B cell (primary cell): ENCODE data around the gene LGI2. TPM values are rescaled to one million over a fixed set of nuclear protein-coding genes. Genes with fewer than 3 reads are reported as not detected.

ENCODE experiments used
- ATAC-seq: fragments of 200-7000 bp; cut with Tn5 transposase; one replicate; pipeline ENCODE4 v1.10.0; 2021; ENCODE audit warnings: low read depth, mild to moderate bottlenecking, moderate number of reproducible peaks, moderate library complexity
- CTCF ChIA-PET: fragments of 350-600 bp; sonication (Branson Sonifier 250); formaldehyde crosslinking; loops from one replicate; lab custom pipeline; 2021; ENCODE audit warnings: antibody characterized with exemption, inconsistent platforms; lab: Charles Lee
- POLR2A ChIA-PET: fragments of 350-600 bp; sonication (Branson Sonifier 250); formaldehyde crosslinking; loops from one replicate; lab custom pipeline; 2021; ENCODE audit warnings: antibody characterized with exemption; lab: Charles Lee
- DNase-seq: peaks from one replicate; pipeline ENCODE4 v3.0.0; 2013
- H2AFZ ChIP-seq: 2 replicates; pipeline ENCODE4 v1.6.1; 2012; ENCODE audit warnings: mild to moderate bottlenecking, low read depth, low read length; ENCODE audit not compliant: insufficient read depth, poor library complexity, severe bottlenecking
- H3K27ac ChIP-seq, 2 donors: 1 replicate in 1 of 2; 2 replicates in 1 of 2; pipeline ENCODE4 v1.5.1; 2012 to 2013; ENCODE audit warnings: low read length in 2 of 2, mild to moderate bottlenecking in 2 of 2, moderate library complexity in 1 of 2
- H3K27me3 ChIP-seq, 4 experiments: fragments of 200-600 bp in 1 of 4; sonication (generic) in 1 of 4; replicated peaks in 1 of 4; 1 replicate in 2 of 4; 2 replicates in 2 of 4; pipeline versions ENCODE4 v1.6.1 to v1.7.0; 2013 to 2016; ENCODE audit warnings: low read length in 3 of 4, mild to moderate bottlenecking in 2 of 4, mixed read lengths in 1 of 4, moderate library complexity in 1 of 4; ENCODE audit not compliant: insufficient read depth in 4 of 4, control insufficient read depth in 3 of 4; ENCODE audit errors: control extremely low read depth in 1 of 4
- H3K36me3 ChIP-seq, 2 experiments: replicated peaks in 1 of 2; 1 replicate in 1 of 2; 2 replicates in 1 of 2; pipeline versions ENCODE4 v1.6.1 to v1.7.1; 2013; ENCODE audit warnings: low read length in 1 of 2; ENCODE audit not compliant: insufficient read depth in 2 of 2, control insufficient read depth in 1 of 2; ENCODE audit errors: control extremely low read depth in 1 of 2, extremely low read depth in 1 of 2
- H3K4me1 ChIP-seq, 2 donors: fragments of 200-600 bp in 1 of 2; sonication (generic) in 1 of 2; 1 replicate in 1 of 2; 2 replicates in 1 of 2; pipeline versions ENCODE4 v1.5.1 to v1.6.1; 2013 to 2017; ENCODE audit warnings: low read length in 2 of 2; ENCODE audit not compliant: control insufficient read depth in 2 of 2, insufficient read depth in 2 of 2
- H3K4me2 ChIP-seq: replicated peaks from 2 replicates; pipeline ENCODE3; 2012; ENCODE audit warnings: mild to moderate bottlenecking, low read depth, low read length; ENCODE audit not compliant: poor library complexity, severe bottlenecking
- H3K4me3 ChIP-seq, 5 experiments: fragments of 200-600 bp in 1 of 5; sonication (generic) in 1 of 5; 1 replicate in 3 of 5; 2 replicates in 2 of 5; pipeline versions ENCODE4 v1.5.1 to v1.7.0; 2011 to 2016; ENCODE audit warnings: low read length in 4 of 5, mild to moderate bottlenecking in 4 of 5, low read depth in 2 of 5, control low read depth in 1 of 5, moderate library complexity in 1 of 5; ENCODE audit not compliant: insufficient read depth in 1 of 5; ENCODE audit errors: control extremely low read depth in 1 of 5, extremely low read depth in 1 of 5
- H3K79me2 ChIP-seq: fragments of 200-600 bp; sonication (generic); one replicate; pipeline ENCODE4 v1.6.0; 2016; ENCODE audit warnings: low read length; ENCODE audit not compliant: control insufficient read depth, insufficient read depth
- H3K9ac ChIP-seq: fragments of 200-600 bp; sonication (generic); 2 replicates; pipeline ENCODE4 v1.6.1; 2017; ENCODE audit warnings: mild to moderate bottlenecking, low read length, moderate library complexity
- H3K9me3 ChIP-seq, 3 donors: one replicate each; pipeline versions ENCODE4 v1.6.1 to v1.7.1; 2013; ENCODE audit warnings: low read length in 2 of 3; ENCODE audit not compliant: control insufficient read depth in 2 of 3, insufficient read depth in 1 of 3; ENCODE audit errors: control extremely low read depth in 1 of 3
- H4K20me1 ChIP-seq: 2 replicates; pipeline ENCODE4 v1.6.0; 2012; ENCODE audit warnings: mild to moderate bottlenecking, low read length; ENCODE audit not compliant: insufficient read depth, control insufficient read depth, poor library complexity, severe bottlenecking
- H3K27ac Mint-ChIP-seq: one replicate; pipeline ENCODE4 v1.8.0; 2021; ENCODE audit warnings: mixed read lengths
- H3K27me3 Mint-ChIP-seq: one replicate; pipeline ENCODE4 v1.8.0; 2021; ENCODE audit warnings: mixed read lengths
- H3K4me1 Mint-ChIP-seq: one replicate; pipeline ENCODE4 v1.8.0; 2021; ENCODE audit warnings: mixed read lengths
- H3K4me3 Mint-ChIP-seq: one replicate; pipeline ENCODE4 v1.8.0; 2021; ENCODE audit warnings: mixed read lengths
- H3K9me3 Mint-ChIP-seq: one replicate; pipeline ENCODE4 v1.8.0; 2022; ENCODE audit warnings: mixed read lengths; ENCODE audit not compliant: insufficient read depth
- CTCF ChIP-seq: fragments of 200-600 bp; IDR thresholded peaks from one replicate; pipeline ENCODE4 v1.8.0; 2022; ENCODE audit warnings: antibody characterized with exemption, mild to moderate bottlenecking
- EZH2 ChIP-seq: IDR thresholded peaks from 2 replicates; pipeline ENCODE4 v1.6.1; 2012; ENCODE audit warnings: borderline replicate concordance, low read depth, mild to moderate bottlenecking, moderate library complexity, low read length; ENCODE audit not compliant: insufficient read depth, poor library complexity, severe bottlenecking
- WGBS: methylation state at CpG from one replicate; pipeline ENCODE4 v1.1.5; 2013; ENCODE audit warnings: missing lambda C conversion rate; ENCODE audit not compliant: insufficient coverage; 5-methylcytosine and 5-hydroxymethylcytosine counted together
- intact Hi-C: fragments of 100-400 bp; cut with micrococcal nuclease; formaldehyde crosslinking; loops from one replicate; pipeline ENCODE4 v1.10.0; 2022
- polyA plus RNA-seq: library from polyadenylated mRNA; depleted of rRNA; stranded (reverse); fragments of >200 nt; gene quantifications from 2 replicates; pipeline ENCODE4 v1.2.3, GENCODE V29; 2012
- total RNA-seq, 2 donors: library from RNA; stranded (reverse); fragments of 120-200 nt in 1 of 2; gene quantifications; 1 replicate in 1 of 2; 2 replicates in 1 of 2; pipeline versions ENCODE4 v1.2.3 to v1.2.4, GENCODE V29; 2013 to 2022

LGI2 gene
- total and polyA plus RNA-seq, 2 donors (not counting 1 experiment from before 2014, with no cell fraction given): not detected

DNA sequence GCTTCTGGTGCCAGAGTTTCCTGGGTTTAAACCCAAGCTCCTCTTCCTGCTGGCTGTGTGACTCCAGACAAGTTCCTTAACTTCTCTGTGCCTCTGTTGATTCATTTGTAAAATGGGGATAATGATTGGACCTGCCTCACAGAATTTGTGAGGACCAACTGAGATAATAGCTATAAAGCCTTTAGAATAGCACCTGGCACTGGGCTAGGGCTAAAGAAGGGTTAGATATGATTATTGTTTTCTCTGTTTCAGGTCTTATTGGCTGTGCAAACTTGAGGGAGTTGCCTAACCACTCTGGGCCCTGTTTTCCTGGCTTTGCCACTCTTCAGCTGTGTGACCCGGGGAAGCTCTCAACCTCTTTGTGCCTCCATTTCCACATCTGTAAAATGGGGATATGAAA is 37.8 kb downstream of the LGI2 start:
- Histone ChIP-seq H3K79me2 (no peaks in the 10 kb centered on the region), H3K27me3 (no peaks in the 10 kb centered on the region), H3K9me3 (peaks cover 0 to 8% (median 0%) of the 10 kb centered on the region in 3 donors), H3K4me3 (no peak overlapping the region), H4K20me1 (no peaks in the 10 kb centered on the region), H2AFZ (no peak overlapping the region), H3K4me1 (no peaks in the 10 kb centered on the region), H3K36me3 (no peaks in the 10 kb centered on the region), H3K4me2 (no peak overlapping the region), H3K27ac (no peak overlapping the region), H3K9ac (no peak overlapping the region)
- CTCF ChIA-PET: interaction anchor here (3.3 kb wide), 1 partner anchor 13 kb away, joined by 12 read pairs; no protein-coding TSS in a partner anchor
- ATAC-seq (no peak), DNase-seq (no peak)
- H3K4me3 Mint-ChIP-seq: no peak overlapping the region
- H3K27ac Mint-ChIP-seq: no peak overlapping the region
- intact Hi-C loops: no loop called here
- TF ChIP-seq CTCF (no peak), EZH2 (no peak)
- no CpG with 5 or more reads among the region's 1 CpG for WGBS
- no peaks in the 10 kb centered on the region for H3K4me1 Mint-ChIP-seq
- H3K27me3 Mint-ChIP-seq: no peaks in the 10 kb centered on the region
- peaks cover 2% of the 10 kb centered on the region for H3K9me3 Mint-ChIP-seq
- POLR2A ChIA-PET: no interaction called here

GRCh38 chr4:24991015-24991414 is 39.7 kb downstream of the LGI2 start:
- DNase-seq (no peak), ATAC-seq (no peak)
- no peaks in the 10 kb centered on the region for H3K27me3 Mint-ChIP-seq
- H3K4me1 Mint-ChIP-seq: no peaks in the 10 kb centered on the region
- H3K27ac Mint-ChIP-seq: no peak overlapping the region
- TF ChIP-seq CTCF (no peak), EZH2 (no peak)
- no peak overlapping the region for H3K4me3 Mint-ChIP-seq
- H3K9me3 Mint-ChIP-seq: peaks cover 5% of the 10 kb centered on the region
- no peak overlapping the region for H3K4me2 ChIP-seq
- H3K9ac ChIP-seq: no peak overlapping the region
- CTCF ChIA-PET: interaction anchor here (3.3 kb wide), 1 partner anchor 11 kb away, joined by 12 read pairs; no protein-coding TSS in a partner anchor
- intact Hi-C loops: no loop called here
- H3K4me1 ChIP-seq: no peaks in the 10 kb centered on the region
- no peak overlapping the region for H3K4me3 ChIP-seq
- H3K36me3 ChIP-seq: no peaks in the 10 kb centered on the region
- POLR2A ChIA-PET: no interaction called here
- no peaks in the 10 kb centered on the region for H3K79me2 ChIP-seq
- 100% methylated on average over 2 of the region's 3 CpGs for WGBS
- no peaks in the 10 kb centered on the region for H3K27me3 ChIP-seq
- H3K9me3 ChIP-seq: peaks cover 0 to 8% (median 0%) of the 10 kb centered on the region in 3 donors
- H4K20me1 ChIP-seq: no peaks in the 10 kb centered on the region
- no peak overlapping the region for H2AFZ ChIP-seq
- no peak overlapping the region for H3K27ac ChIP-seq
